ENCODE results near the gene KRT36. TPM values are rescaled to one million over a fixed set of nuclear protein-coding genes. Genes with fewer than 3 reads are reported as not detected.

Gene KRT36
- total RNA-seq: not detected in 2 replicates

GRCh38 chr17:41489531-41489930 lies at the start of gene KRT36:
TSS of gene KRT36 (minus strand) at chr17:41489910. CDS start at chr17:41489864, 46 bp downstream.

GRCh38 chr17:41518789-41519449 lies 29.2 kb upstream of the KRT36 start, which contains the start of gene KRT15:
TSS of gene KRT15 (minus strand) at chr17:41518890. CDS start at chr17:41518827, 63 bp downstream.

GRCh38 chr17:41505007-41505808 lies 15.5 kb upstream of the KRT36 start, which contains the start of gene KRT13:
TSS of gene KRT13 (minus strand) at chr17:41505612. CDS start at chr17:41505550, 62 bp downstream.

GRCh38 chr17:41481036-41481435 lies 8.7 kb downstream of the KRT36 start, which contains the start of gene KRT35:
TSS of gene KRT35 (minus strand) at chr17:41481151. CDS start at chr17:41481097, 54 bp downstream.

GRCh38 chr17:41466988-41467387 lies 22.7 kb downstream of the KRT36 start, which contains the start of gene KRT32:
TSS of gene KRT32 (minus strand) at chr17:41467386. CDS start at chr17:41467325, 61 bp downstream.

GRCh38 chr17:41440531-41441033 lies 49.1 kb downstream of the KRT36 start, which contains the start of gene KRT38:
TSS of gene KRT38 (minus strand) at chr17:41440983. CDS start at chr17:41440921, 62 bp downstream.

Other genes starting within 250 kb of the KRT36 start
- gene KRTAP9-4, start 240.2 kb downstream of the KRT36 start, total RNA-seq: not detected in 2 replicates
- gene KRTAP9-9, start 234.5 kb downstream of the KRT36 start, total RNA-seq: not detected in 2 replicates
- gene KRTAP9-6, start 224.5 kb downstream of the KRT36 start, total RNA-seq: not detected in 2 replicates
- not detected in 2 replicates for gene KRTAP9-7, start 214.2 kb downstream of the KRT36 start, total RNA-seq
- not detected in 2 replicates for gene KRTAP29-1, start 187.1 kb downstream of the KRT36 start, total RNA-seq
- gene KRTAP16-1, start 180.6 kb downstream of the KRT36 start, total RNA-seq: not detected in 2 replicates
- gene KRTAP17-1, start 174.2 kb downstream of the KRT36 start, total RNA-seq: not detected in 2 replicates
- gene KRT33A, start 139.1 kb downstream of the KRT36 start, total RNA-seq: not detected in 2 replicates
- not detected in 2 replicates for gene KRT33B, start 120.1 kb downstream of the KRT36 start, total RNA-seq
- not detected in 2 replicates for gene KRT34, start 107.6 kb downstream of the KRT36 start, total RNA-seq
- gene KRT31, start 92.3 kb downstream of the KRT36 start, total RNA-seq: not detected in 2 replicates
- not detected in 2 replicates for gene KRT37, start 65.3 kb downstream of the KRT36 start, total RNA-seq
- not detected in 2 replicates for gene KRT38, start 48.9 kb downstream of the KRT36 start, total RNA-seq
- gene KRT32, start 22.5 kb downstream of the KRT36 start, total RNA-seq: 0.16 TPM in 1 of 2 replicates, not detected in the other
- not detected in 2 replicates for gene KRT35, start 8.8 kb downstream of the KRT36 start, total RNA-seq
- 0.17 TPM in 1 of 2 replicates, not detected in the other for gene KRT13, start 15.7 kb upstream of the KRT36 start, total RNA-seq
- 0.63 and 1.2 TPM in 2 replicates for gene KRT15, start 29.0 kb upstream of the KRT36 start, total RNA-seq
- 70.2 and 109 TPM in 2 replicates for gene KRT19, start 38.4 kb upstream of the KRT36 start, total RNA-seq
- gene KRT9, start 82.1 kb upstream of the KRT36 start, total RNA-seq: not detected in 2 replicates
- gene KRT14, start 97.0 kb upstream of the KRT36 start, total RNA-seq: 0.16 and 1.0 TPM in 2 replicates
- 1.9 and 13.0 TPM in 2 replicates for gene KRT16, start 122.9 kb upstream of the KRT36 start, total RNA-seq
- gene KRT17, start 134.7 kb upstream of the KRT36 start, total RNA-seq: 4.9 and 35.8 TPM in 2 replicates
- gene EIF1, start 199.0 kb upstream of the KRT36 start, total RNA-seq: 76.3 and 112 TPM in 2 replicates
- not detected in 2 replicates for gene GAST, start 222.4 kb upstream of the KRT36 start, total RNA-seq
- gene HAP1, start 244.7 kb upstream of the KRT36 start, total RNA-seq: under 0.01 and 0.26 TPM in 2 replicates

Measured in bronchial smooth muscle cell (primary cell).